ENCODE results near the gene PDE4D.

- TF ChIP-seq CTCF (IDR thresholded peaks at IDR 0.05) (no peak), POLR2AphosphoS5 (IDR thresholded peaks at IDR 0.05) (no peak), POLR2A (IDR thresholded peaks at IDR 0.05) (no peak), EP300 (IDR thresholded peaks at IDR 0.05) (no peak)
Measured at GRCh38 chr5:59597690-59598546, 295.6 kb downstream of the PDE4D start.
